K562 (cell line): Measurements from ENCODE around the gene HDAC10. TPM values are rescaled to one million over a fixed set of nuclear protein-coding genes. Genes with fewer than 3 reads are reported as not detected.

Experiments used
- EWSR1 ChIP-seq: fragments of 450-650 bp; IDR thresholded peaks from 2 replicates; pipeline ENCODE4 v1.6.1; 2018; ENCODE audit warnings: borderline replicate concordance, mild to moderate bottlenecking, low read depth, moderate library complexity; ENCODE audit not compliant: partially characterized antibody
- FOXA1 ChIP-seq: fragments of 450-650 bp; IDR thresholded peaks from 2 replicates; pipeline ENCODE4 v1.6.1; 2016; ENCODE audit warnings: mild to moderate bottlenecking, borderline replicate concordance
- ZNF75A ChIP-seq: fragments of 450-650 bp; formaldehyde crosslinking; IDR thresholded peaks from 2 replicates; pipeline ENCODE4 v1.4.0; 2020; ENCODE audit warnings: mild to moderate bottlenecking
- polyA plus RNA-seq, 8 experiments: library from polyadenylated mRNA; depleted of rRNA in 4 of 8; stranded (reverse) in 5 of 8; unstranded in 3 of 8; fragments of >200 nt; fragmentation: Nextera tagmentation in 2 of 8; fragmentation: Illumina TruSeq in 1 of 8; extraction: Ambion mirVana in 2 of 8; extraction: Trizol in 1 of 8; gene quantifications; 2 replicates each; pipeline versions ENCODE4 v1.2.1 to v1.2.3, GENCODE V29; 2011 to 2014; ENCODE audit warnings: inconsistent platforms in 1 of 8, missing spikeins in 1 of 8
- total RNA-seq, 7 experiments: library from RNA; depleted of rRNA in 6 of 7; stranded (reverse); fragments of >200 nt in 6 of 7; fragmentation: Illumina TruSeq in 2 of 7; extraction: Trizol in 2 of 7; gene quantifications; 2 replicates each; pipeline versions ENCODE4 v1.2.1 to v1.2.3, GENCODE V29; 2011 to 2021; ENCODE audit warnings: low replicate concordance in 1 of 7
- TF ChIP-seq, protein P1 (sequence below): conservative IDR thresholded peaks from 2 replicates; pipeline ENCODE4 v1.6.1; 2011; ENCODE audit warnings: low read depth, mild to moderate bottlenecking, low read length; ENCODE audit not compliant: control insufficient read depth
- TF ChIP-seq, protein P2 (sequence below): fragments of 250-450 bp; sonication (Bioruptor Pico); IDR thresholded peaks from 2 replicates; pipeline ENCODE4 v1.4.0; 2020; ENCODE audit warnings: mild to moderate bottlenecking, moderate library complexity

The HDAC10 gene
- total and polyA plus RNA-seq, 9 of the 15 experiments (the other 6 are each of a cell fraction or from before 2014, with no cell fraction given): 0.10 to 44.2 (median 6.5) TPM

DNA sequence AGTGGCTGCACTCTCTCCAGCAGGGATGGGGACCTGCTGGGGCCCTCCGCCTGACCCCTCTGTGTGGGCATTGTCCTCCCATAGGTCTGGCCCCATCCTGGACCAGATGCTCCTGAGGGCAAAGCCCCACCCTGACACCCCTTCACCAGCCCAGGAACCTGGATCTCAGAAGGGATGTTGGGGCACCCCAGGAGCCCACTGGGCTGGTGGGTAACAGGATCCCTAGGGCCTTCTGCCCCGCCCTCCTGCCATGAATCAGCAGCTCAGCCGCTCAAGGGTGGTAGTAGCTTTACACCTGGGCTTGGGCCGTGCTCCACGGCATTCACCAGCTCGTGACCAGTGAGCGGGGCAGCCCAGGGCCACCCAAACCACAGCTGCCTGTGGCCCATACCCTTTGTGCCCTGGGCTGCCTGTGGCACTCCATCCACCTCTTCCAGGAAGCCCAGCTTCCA is 11.4 kb upstream of the HDAC10 start (continued):
- TF ChIP-seq, protein P1, sequence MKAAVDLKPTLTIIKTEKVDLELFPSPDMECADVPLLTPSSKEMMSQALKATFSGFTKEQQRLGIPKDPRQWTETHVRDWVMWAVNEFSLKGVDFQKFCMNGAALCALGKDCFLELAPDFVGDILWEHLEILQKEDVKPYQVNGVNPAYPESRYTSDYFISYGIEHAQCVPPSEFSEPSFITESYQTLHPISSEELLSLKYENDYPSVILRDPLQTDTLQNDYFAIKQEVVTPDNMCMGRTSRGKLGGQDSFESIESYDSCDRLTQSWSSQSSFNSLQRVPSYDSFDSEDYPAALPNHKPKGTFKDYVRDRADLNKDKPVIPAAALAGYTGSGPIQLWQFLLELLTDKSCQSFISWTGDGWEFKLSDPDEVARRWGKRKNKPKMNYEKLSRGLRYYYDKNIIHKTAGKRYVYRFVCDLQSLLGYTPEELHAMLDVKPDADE: no peak
- TF ChIP-seq EWSR1 (no peak), FOXA1 (no peak), ZNF75A (CRISPR knock-in tag) (no peak)
- TF ChIP-seq, protein P2, sequence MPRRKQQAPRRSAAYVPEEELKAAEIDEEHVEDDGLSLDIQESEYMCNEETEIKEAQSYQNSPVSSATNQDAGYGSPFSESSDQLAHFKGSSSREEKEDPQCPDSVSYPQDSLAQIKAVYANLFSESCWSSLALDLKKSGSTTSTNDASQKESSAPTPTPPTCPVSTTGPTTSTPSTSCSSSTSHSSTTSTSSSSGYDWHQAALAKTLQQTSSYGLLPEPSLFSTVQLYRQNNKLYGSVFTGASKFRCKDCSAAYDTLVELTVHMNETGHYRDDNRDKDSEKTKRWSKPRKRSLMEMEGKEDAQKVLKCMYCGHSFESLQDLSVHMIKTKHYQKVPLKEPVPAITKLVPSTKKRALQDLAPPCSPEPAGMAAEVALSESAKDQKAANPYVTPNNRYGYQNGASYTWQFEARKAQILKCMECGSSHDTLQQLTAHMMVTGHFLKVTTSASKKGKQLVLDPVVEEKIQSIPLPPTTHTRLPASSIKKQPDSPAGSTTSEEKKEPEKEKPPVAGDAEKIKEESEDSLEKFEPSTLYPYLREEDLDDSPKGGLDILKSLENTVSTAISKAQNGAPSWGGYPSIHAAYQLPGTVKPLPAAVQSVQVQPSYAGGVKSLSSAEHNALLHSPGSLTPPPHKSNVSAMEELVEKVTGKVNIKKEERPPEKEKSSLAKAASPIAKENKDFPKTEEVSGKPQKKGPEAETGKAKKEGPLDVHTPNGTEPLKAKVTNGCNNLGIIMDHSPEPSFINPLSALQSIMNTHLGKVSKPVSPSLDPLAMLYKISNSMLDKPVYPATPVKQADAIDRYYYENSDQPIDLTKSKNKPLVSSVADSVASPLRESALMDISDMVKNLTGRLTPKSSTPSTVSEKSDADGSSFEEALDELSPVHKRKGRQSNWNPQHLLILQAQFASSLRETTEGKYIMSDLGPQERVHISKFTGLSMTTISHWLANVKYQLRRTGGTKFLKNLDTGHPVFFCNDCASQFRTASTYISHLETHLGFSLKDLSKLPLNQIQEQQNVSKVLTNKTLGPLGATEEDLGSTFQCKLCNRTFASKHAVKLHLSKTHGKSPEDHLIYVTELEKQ (CRISPR knock-in tag): no peak
- TF ChIP-seq, all 486 proteins: peak for 14
